NCI-H2081 treated with DMSO at 0.1 percent for 48 hours (cell line): ENCODE results near the gene AKR1C4.
"Not testable (repeated sequence)": the region's sequence is repeated elsewhere in the genome, so short reads cannot be mapped to it uniquely, and the experiment has no call there.

Source experiments
- DNase-seq: peaks from one replicate; lab custom pipeline; 2025; lab: John Stamatoyannopoulos, UW

Gene AKR1C4

DNA sequence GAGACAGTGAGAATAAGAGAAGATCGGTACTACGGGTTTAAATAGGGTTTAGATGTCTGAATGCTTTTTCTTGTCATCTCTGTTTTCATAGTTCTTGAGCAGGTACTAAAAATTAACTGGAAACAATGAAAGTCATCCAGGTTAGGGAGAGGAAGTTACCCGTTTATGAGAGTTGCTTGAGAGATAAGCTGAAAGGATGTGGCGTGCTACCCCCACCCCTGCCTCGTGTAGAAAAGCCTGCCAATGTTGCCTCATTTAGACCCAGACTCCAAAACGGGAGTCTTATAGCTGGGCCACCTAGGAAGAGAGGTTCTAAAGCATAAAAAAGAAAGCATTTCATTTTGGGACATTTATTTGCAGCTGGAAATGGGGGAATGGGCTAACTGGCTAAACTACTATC lies 10.2 kb downstream of the AKR1C4 start:
- DNase-seq: no peak

GRCh38 chr10:5209776-5210175 lies 13.1 kb downstream of the AKR1C4 start:
- DNase-seq: not testable (repeated sequence)

DNA sequence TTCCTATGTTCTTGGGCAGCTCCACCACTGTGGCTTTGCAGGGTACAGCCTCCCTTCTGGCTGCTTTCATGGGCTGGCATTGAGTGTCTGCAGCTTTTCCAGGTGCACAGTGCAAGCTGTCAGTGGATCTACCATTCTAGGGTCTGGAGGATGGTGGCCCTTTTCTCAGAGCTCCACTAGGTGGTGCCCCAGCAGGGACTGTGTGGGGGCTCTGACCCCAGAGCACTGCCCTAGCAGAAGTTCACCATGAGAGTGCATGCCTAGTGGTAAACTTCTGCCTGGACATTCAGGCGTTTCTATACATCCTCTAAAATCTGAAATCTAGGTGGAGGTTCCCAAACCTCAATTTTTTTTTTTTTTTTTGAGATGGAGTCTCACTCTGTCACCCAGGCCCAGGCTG lies 13.6 kb downstream of the AKR1C4 start:
- not testable (repeated sequence) for DNase-seq

- no peak for DNase-seq
Observed at GRCh38 chr10:5211696-5212536, 15.3 kb downstream of the AKR1C4 start.

DNA sequence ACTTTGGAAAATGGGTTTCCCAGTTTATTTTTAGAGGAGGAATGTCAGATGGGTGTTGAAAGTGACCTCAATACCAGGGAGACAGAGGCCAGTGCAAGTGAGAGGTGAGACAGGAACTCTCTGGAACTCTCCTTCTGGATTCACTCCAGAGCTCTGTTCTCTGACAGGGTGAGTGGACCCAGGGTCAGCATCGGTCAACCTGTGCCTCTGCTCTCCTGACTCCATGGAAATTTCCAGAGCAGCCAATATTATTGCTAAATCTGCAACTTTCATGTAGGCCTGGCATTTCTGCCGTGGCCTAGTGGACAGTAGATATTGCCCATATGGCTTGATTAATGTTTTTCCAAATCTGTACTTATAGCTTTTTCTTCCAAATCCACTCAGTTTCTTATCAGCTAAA lies 20.2 kb downstream of the AKR1C4 start:
- no peak for DNase-seq

DNA sequence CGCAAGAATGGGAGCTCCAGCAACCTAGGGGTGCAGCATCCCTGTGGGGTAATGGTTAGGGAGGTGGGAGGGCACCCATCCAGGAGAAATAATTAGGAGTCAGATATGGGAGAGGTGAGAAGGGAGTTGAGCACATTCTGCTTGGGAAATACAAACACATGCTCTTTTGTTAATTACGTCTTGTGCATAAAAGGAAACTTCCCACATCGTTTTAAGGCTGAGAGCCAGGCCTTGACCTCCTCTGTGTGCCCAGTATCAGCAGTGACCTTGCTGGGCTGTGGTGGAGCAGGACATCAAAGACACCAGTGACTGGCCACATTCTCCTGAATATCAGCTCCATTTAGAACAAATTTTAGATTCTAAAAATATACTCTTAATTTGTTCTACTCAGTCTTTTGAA lies 22.6 kb downstream of the AKR1C4 start:
- DNase-seq: no peak

- not testable (repeated sequence) for DNase-seq
Observed at GRCh38 chr10:5222942-5223341, 26.3 kb downstream of the AKR1C4 start.

DNA sequence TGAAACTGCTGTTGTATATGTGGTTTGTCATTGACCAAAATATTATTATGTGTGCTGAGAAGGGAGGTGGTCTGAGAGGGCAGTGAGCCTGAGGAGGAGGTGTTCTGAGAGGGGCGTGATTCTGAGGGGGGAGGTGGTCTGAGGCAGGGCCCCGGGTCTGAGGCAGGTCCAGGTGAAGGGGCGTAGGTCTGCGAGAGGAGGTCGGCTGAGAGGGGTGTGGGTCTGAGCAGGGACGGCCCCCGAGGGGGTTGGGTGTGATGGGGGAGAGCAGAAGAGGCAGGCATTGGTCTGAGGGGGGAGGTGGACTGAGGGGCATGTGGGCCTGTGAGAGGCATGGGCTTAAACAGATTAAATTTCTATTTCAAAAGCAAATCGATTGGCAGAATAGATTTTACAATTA lies 32.4 kb downstream of the AKR1C4 start:
- DNase-seq: no peak

GRCh38 chr10:5233324-5233723 lies 36.7 kb downstream of the AKR1C4 start:
- DNase-seq: no peak

DNA sequence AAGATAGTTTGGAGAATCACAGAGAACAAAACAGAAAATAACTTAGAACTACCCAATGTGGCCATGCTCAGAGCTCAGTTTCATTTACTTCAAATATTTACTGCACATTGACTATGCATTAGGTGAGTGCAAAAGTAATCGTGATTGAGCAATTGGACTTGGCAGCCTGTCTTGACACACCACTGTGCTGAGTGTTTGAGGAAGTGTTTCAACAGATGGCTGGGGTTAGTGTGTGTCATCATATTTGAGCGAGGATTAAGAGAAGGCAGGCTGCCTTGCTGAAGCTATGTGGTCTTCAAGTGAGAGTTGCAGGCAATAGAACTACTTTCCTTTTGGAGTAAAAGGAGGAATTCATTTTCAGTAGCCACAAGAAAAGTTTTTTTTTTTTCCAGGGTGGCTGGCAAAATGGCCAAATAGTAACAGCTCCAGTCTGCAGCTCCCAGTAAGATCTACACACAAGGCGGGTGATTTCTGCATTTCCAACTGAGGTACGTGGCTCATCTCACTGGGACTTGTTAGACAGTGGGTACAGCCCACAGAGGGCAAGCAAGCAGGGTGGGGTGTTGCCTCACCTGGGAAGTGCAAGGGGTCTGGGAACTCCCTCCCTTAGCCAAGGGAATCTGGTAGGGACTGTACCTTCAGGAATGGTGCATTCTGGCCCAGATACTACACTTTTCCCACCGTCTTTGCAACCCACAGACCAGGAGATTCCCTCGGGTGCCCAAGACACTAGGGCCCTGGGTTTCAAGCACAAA lies 37.6 kb downstream of the AKR1C4 start:
- DNase-seq: no peak

- DNase-seq: not testable (repeated sequence)
Observed at GRCh38 chr10:5237541-5237940, 40.9 kb downstream of the AKR1C4 start.

- no peak for DNase-seq
Observed at GRCh38 chr10:5242585-5242984, 45.9 kb downstream of the AKR1C4 start.

- no peak for DNase-seq
Observed at GRCh38 chr10:5243521-5243987, 46.9 kb downstream of the AKR1C4 start.

- no peak for DNase-seq
Observed at GRCh38 chr10:5252177-5253037, 55.8 kb downstream of the AKR1C4 start.

- DNase-seq: no peak
Observed at GRCh38 chr10:5254488-5254887, 57.9 kb downstream of the AKR1C4 start.

DNA sequence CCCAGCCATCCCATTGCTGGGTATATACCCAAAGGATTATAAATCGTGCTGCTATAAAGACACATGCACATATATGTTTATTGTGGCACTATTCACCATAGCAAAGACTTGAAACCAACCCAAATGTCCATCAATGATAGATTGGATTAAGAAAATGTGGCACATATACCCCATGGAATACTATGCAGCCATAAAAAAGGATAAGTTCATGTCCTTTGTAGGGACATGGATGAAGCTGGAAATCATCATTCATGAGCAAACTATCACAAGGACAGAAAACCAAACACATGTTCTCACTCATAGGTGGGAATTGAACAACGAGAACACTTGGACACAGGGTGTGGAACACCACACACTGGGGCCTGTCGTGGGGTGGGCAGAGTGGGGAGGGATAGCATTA lies 61.1 kb downstream of the AKR1C4 start:
- not testable (repeated sequence) for DNase-seq

DNA sequence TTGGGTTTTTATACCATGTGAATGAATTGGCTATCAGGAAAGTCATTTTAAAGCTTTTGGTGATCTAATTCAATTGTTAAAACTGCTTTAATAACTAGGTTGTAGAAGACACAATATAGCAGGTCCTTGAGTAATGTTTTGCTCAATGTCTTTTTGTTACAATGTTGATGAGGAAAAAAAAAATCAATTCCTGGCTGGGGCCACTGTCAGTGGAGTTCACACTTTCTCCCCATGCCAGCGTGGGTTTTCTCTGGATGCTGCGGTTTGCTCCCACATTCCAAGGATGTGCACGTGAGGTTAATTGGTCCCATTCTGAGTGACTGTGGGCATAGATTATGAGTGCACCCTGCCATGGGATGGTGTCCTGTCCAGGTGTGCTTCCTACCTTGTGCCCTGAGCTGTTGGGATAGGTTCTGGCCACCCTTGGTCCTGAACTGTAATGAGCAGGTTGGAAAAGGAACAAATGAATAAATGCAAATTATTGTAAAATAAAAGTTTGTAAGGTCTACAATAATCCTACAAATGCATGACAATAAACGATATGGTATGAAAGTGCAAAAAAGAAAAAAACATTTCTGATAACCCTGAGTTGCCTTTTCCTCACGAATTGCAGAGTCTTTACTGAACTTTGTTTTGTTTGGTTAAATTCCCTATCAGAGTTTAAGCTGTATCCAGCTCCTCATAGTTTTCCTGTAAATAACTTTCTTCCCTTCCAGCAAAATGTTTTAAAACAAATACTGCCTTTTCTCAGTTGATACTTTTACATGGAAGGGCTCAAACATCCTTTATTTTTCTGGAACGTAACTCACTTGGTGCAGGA lies 62.7 kb downstream of the AKR1C4 start:
- DNase-seq: no peak

DNA sequence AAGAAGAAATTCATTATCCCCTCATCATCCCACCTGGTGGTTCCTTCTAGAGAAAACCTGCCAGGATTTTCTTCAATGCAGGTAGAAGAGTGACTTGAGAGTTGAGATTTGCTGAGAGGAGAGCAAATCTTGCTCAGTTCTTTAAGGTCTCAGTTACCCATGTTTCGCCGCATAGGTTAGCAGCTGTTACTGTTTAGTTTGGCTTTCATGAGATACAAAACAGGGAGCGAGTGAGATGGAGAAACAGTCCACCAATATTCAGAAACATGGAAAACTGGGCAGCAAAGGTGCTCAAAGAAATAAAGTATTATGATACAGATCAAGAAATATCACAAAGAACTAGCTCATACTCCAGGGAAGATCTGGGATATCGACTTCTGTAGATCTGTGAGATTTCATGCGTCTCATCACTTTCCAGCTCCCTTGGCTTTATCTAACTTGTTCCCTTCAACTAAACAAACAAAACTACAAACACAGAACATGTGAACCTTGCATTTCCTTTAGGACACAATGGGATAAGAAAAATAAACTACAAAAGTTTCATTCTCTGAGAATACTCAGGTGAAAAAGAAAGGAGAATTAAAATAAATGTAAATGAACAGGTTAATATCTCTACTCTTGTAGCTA lies 63.4 kb downstream of the AKR1C4 start:
- no peak for DNase-seq

- DNase-seq: no peak
Observed at GRCh38 chr10:5260828-5261227, 64.2 kb downstream of the AKR1C4 start.

DNA sequence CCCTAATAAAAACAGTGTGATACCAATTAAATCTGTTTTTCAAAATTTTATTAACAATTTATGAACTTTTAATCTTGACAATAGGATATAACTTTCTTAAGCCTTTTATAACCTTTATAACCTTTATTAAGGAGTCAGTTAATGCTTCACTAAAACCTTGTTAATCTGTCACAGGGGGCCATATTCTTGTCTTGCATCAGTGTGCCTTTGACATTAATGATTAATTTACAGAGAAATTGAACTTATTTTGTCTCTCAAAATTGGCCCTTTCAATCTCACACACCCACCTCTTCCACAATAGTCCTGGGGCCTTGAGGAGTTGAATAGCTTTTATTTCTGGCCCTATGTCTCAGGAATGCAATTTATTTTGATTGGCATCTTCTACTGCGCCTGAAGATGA lies 68.5 kb downstream of the AKR1C4 start:
- no peak for DNase-seq

DNA sequence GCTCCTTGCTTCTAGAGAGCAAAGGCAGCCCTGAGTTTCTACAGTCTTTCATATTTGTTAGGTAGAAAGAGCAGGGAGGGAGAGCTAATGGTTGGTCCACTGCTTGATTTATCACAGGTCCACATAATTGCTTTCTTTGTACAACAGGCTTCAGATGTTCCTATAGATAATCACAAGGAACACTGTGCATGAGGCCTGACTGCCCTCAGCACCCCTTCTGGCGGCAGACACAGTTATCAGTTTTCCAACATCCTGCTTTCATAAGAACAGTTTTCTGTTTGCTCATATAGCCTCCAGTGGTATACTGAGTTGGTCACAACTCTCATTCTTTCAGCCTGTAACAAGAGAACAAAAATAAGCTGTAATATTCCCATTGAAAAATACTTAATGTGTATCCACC lies 69.7 kb downstream of the AKR1C4 start:
- no peak for DNase-seq
